ENCODE data around the gene DSCAML1. TPM values are rescaled to one million over a fixed set of nuclear protein-coding genes. Genes with fewer than 3 reads are reported as not detected.

Gene DSCAML1
- total and polyA plus RNA-seq, 2 of the 8 experiments (the other 6 are each of a cell fraction or from before 2014, with no cell fraction given) = 0.19 to 0.24 TPM

DNA sequence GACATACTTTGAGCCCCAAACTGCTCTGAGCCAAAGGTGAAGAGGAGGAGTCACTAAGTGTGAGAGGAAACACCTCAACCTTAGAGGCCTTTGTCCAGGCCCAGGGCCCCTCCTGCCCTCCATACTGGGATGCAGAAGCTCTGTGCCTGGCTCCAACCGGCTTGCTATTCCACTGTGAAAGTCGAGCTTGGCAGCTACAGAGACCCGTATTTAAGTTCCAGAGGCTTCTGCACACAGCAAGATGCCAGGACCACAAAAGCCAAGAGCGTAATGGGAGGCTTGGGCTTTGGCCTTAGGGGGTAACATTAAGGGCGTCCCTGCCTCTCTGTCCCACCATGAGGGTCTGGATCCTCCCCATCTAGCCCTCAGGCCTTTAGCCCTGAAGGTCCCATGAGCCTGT is 31.9 kb downstream of the DSCAML1 start:
- H2BK15ac ChIP-seq (ENCODE audit: low read length) = 0 out of 2 replicates have a peak overlapping the region, but pooled peaks have one; percentile 18
- FAIRE-seq (no peak), DNase-seq (ENCODE audit: low read depth in 1 of 2, low spot score in 2 of 2) (no peak)
- H4K91ac ChIP-seq (replicated peaks; ENCODE audit: insufficient read length, low read length) = no peak overlapping the region
- no peak overlapping the region for H3K4me2 ChIP-seq (ENCODE audit: insufficient read depth in 1 of 2, low read depth in 2 of 2, low read length in 2 of 2)
- H2BK5ac ChIP-seq (ENCODE audit: low read depth, low read length) = no peak overlapping the region
- H3K4ac ChIP-seq (replicated peaks; ENCODE audit: insufficient read length, low read depth, low read length) = no peak overlapping the region
- no peak overlapping the region for H3K4me3 ChIP-seq (ENCODE audit: extremely low read depth in 1 of 4, insufficient read depth in 2 of 4, low read depth in 3 of 4, low read length in 4 of 4)
- H4K20me1 ChIP-seq (replicated peaks in 1 of 2; ENCODE audit: control insufficient read depth in 1 of 2, insufficient read depth in 2 of 2, low read length in 2 of 2) = no peaks in the 10 kb centered on the region
- H3K27ac ChIP-seq (ENCODE audit: low read depth, low read length) = no peak overlapping the region
- H3K79me2 ChIP-seq (ENCODE audit: control insufficient read depth in 1 of 2, insufficient read depth in 2 of 2, low read length in 2 of 2) = no peaks in the 10 kb centered on the region
- ChIA-PET POLR2A (ENCODE audit: partially characterized antibody) (no interaction called here), CTCF (ENCODE audit: partially characterized antibody) (interaction anchor here (0.6 to 1.5 kb wide), 5 partner anchors 43 to 339 kb away, joined by 3 to 6 read pairs (median 3); no protein-coding TSS in a partner anchor)
- no peak overlapping the region for H2BK12ac ChIP-seq (ENCODE audit: low read depth, low read length)
- WGBS, 2 experiments (ENCODE audit: extremely low coverage in 1 of 2, insufficient coverage in 1 of 2, insufficient read length in 1 of 2, insufficient replicate concordance in 2 of 2, low coverage in 1 of 2, low lambda C conversion rate in 2 of 2, missing lambda C conversion rate in 1 of 2) = 83% methylated on average over 5 of the region's 5 CpGs; no CpG with 5 or more reads in 1 of the 2 experiments
- H3K9ac ChIP-seq (replicated peaks in 1 of 4; ENCODE audit: extremely low read depth in 1 of 4, low read depth in 3 of 4, low read length in 3 of 4) = no peak overlapping the region
- H3K18ac ChIP-seq (ENCODE audit: extremely low read depth, low read length) = no peak overlapping the region
- H3K9me3 ChIP-seq (ENCODE audit: insufficient read depth in 2 of 2, low read depth in 1 of 2, low read length in 1 of 2) = no peaks in the 10 kb centered on the region
- H4K8ac ChIP-seq (ENCODE audit: extremely low read depth, insufficient read depth, low read length) = no peak overlapping the region; the same call in 1 of the 2 replicates
- H4K5ac ChIP-seq (ENCODE audit: insufficient read length, low read depth, low read length) = no peak overlapping the region
- no peak overlapping the region for H2BK20ac ChIP-seq (ENCODE audit: low read length)
- peaks cover 0 to 6% (median 0%) of the 10 kb centered on the region in 4 experiments; a peak in 2 of 7 replicates for H3K4me1 ChIP-seq (replicated peaks in 1 of 4; ENCODE audit: control insufficient read depth in 3 of 4, insufficient read depth in 4 of 4, low read length in 3 of 4)
- no peak overlapping the region for H3K23ac ChIP-seq (ENCODE audit: insufficient read length)
- no peaks in the 10 kb centered on the region for H3K23me2 ChIP-seq (ENCODE audit: low read depth, low read length)
- no peaks in the 10 kb centered on the region for H3K36me3 ChIP-seq (ENCODE audit: control insufficient read depth in 2 of 4, insufficient read depth in 4 of 4, low read length in 3 of 4)
- H3K79me1 ChIP-seq (ENCODE audit: low read depth, low read length) = no peaks in the 10 kb centered on the region
- no peaks in the 10 kb centered on the region for H3K27me3 ChIP-seq (replicated peaks in 1 of 4; ENCODE audit: control insufficient read depth in 3 of 4, extremely low read depth in 1 of 4, insufficient read depth in 3 of 4, low read length in 3 of 4)
- H3K14ac ChIP-seq (ENCODE audit: insufficient read length) = no peak overlapping the region
- H3K56ac ChIP-seq (replicated peaks; ENCODE audit: insufficient read length, low read depth, low read length) = no peak overlapping the region
- no peak overlapping the region; the same call in 1 of the 2 replicates for H2AK5ac ChIP-seq (ENCODE audit: low read depth, low read length)
- no peak overlapping the region for H2AFZ ChIP-seq (ENCODE audit: low read length)
- no peak overlapping the region for H2BK120ac ChIP-seq (replicated peaks; ENCODE audit: low read depth, low read length)
- no peak for TF ChIP-seq CBX5 (IDR thresholded peaks at IDR 0.05; ENCODE audit: low read depth, low read length)
- TF ChIP-seq, protein P1, sequence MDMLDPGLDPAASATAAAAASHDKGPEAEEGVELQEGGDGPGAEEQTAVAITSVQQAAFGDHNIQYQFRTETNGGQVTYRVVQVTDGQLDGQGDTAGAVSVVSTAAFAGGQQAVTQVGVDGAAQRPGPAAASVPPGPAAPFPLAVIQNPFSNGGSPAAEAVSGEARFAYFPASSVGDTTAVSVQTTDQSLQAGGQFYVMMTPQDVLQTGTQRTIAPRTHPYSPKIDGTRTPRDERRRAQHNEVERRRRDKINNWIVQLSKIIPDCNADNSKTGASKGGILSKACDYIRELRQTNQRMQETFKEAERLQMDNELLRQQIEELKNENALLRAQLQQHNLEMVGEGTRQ (IDR thresholded peaks at IDR 0.05; ENCODE audit: low read length) = no peak
- no peak for TF ChIP-seq NANOG (IDR thresholded peaks at IDR 0.05; ENCODE audit: insufficient read depth, low read depth, low read length, poor library complexity, severe bottlenecking)
- no peak for TF ChIP-seq NRF1 (IDR thresholded peaks at IDR 0.05; ENCODE audit: low read depth, low read length)
- no peak for TF ChIP-seq BRCA1 (IDR thresholded peaks at IDR 0.05; ENCODE audit: low read depth, low read length)
- no peak for TF ChIP-seq RXRA (IDR thresholded peaks at IDR 0.05; ENCODE audit: insufficient read depth, low read depth, low read length)
- no peak for TF ChIP-seq EP300 (IDR thresholded peaks at IDR 0.05; ENCODE audit: borderline replicate concordance in 1 of 2, low read depth in 2 of 2, low read length in 2 of 2)
- no peak for TF ChIP-seq CHD2 (IDR thresholded peaks at IDR 0.05; ENCODE audit: low read length)
- no peak for TF ChIP-seq TBP (IDR thresholded peaks at IDR 0.05; ENCODE audit: low read depth, low read length)
- TF ChIP-seq RBBP5 (IDR thresholded peaks at IDR 0.05; ENCODE audit: borderline replicate concordance, low read depth, low read length) = no peak
- no peak for TF ChIP-seq CHD1 (IDR thresholded peaks at IDR 0.05; ENCODE audit: low read depth, low read length)
- no peak for TF ChIP-seq JUND (IDR thresholded peaks at IDR 0.05; ENCODE audit: low read length)
- no peak for TF ChIP-seq KDM1A (IDR thresholded peaks at IDR 0.05; ENCODE audit: borderline replicate concordance, low read length)

Measured in H1 (cell line).